Hepatocyte (in vitro differentiated cells): Measurements from ENCODE around the gene GFOD1. TPM values are rescaled to one million over a fixed set of nuclear protein-coding genes. Genes with fewer than 3 reads are reported as not detected.
A peak's percentile ranks its signal among the peaks of the same experiment; 100 is the strongest.

Experiments used
- DNase-seq: peaks from one replicate; pipeline ENCODE4 v3.0.0-alpha.2; 2016; ENCODE audit warnings: low spot score
- H2AFZ ChIP-seq: fragments of 200-600 bp; sonication (generic); 2 replicates; pipeline ENCODE4 v1.6.0; 2016; ENCODE audit warnings: antibody characterized with exemption, mild to moderate bottlenecking
- H3K27ac ChIP-seq: fragments of 200-600 bp; sonication (generic); 2 replicates; pipeline ENCODE4 v1.5.1; 2016; ENCODE audit warnings: mild to moderate bottlenecking
- H3K27me3 ChIP-seq: fragments of 200-600 bp; sonication (generic); 2 replicates; pipeline ENCODE4 v1.6.1; 2016
- H3K36me3 ChIP-seq: fragments of 200-600 bp; sonication (generic); replicated peaks from 2 replicates; pipeline ENCODE4 v1.5.1; 2016; ENCODE audit warnings: low read depth; ENCODE audit not compliant: insufficient read depth
- H3K4me1 ChIP-seq: fragments of 200-600 bp; sonication (generic); 2 replicates; pipeline ENCODE4 v1.5.1; 2016; ENCODE audit warnings: mild to moderate bottlenecking, moderate library complexity; ENCODE audit not compliant: insufficient read depth
- H3K4me2 ChIP-seq: fragments of 200-600 bp; sonication (generic); 2 replicates; pipeline ENCODE4 v1.6.0; 2016
- H3K4me3 ChIP-seq: fragments of 200-600 bp; sonication (generic); 2 replicates; pipeline ENCODE4 v1.5.1; 2016; ENCODE audit warnings: mild to moderate bottlenecking
- H3K79me2 ChIP-seq: fragments of 200-600 bp; sonication (generic); 2 replicates; pipeline ENCODE4 v1.6.0; 2017; ENCODE audit warnings: mild to moderate bottlenecking
- H3K9me2 ChIP-seq: fragments of 200-600 bp; sonication (generic); replicated peaks from 2 replicates; pipeline ENCODE4 v1.6.0; 2017; ENCODE audit warnings: mild to moderate bottlenecking; ENCODE audit not compliant: insufficient read depth
- H3K9me3 ChIP-seq: fragments of 200-600 bp; sonication (generic); 2 replicates; pipeline ENCODE4 v1.5.1; 2016; ENCODE audit warnings: low read depth, mild to moderate bottlenecking
- H4K20me1 ChIP-seq: fragments of 200-600 bp; sonication (generic); 2 replicates; pipeline ENCODE4 v1.6.0; 2016; ENCODE audit warnings: mild to moderate bottlenecking; ENCODE audit not compliant: insufficient read depth, poor library complexity, severe bottlenecking
- CTCF ChIP-seq: fragments of 200-600 bp; sonication (generic); IDR thresholded peaks from 2 replicates; pipeline ENCODE4 v1.5.1; 2016; ENCODE audit warnings: antibody characterized with exemption, mild to moderate bottlenecking; ENCODE audit not compliant: poor library complexity
- EZH2 ChIP-seq: fragments of 200-600 bp; sonication (generic); IDR thresholded peaks from 2 replicates; pipeline ENCODE4 v1.6.1; 2016; ENCODE audit warnings: antibody characterized with exemption, mild to moderate bottlenecking, borderline replicate concordance
- EZH2phosphoT487 ChIP-seq: fragments of 200-600 bp; sonication (generic); IDR thresholded peaks from one replicate; pipeline ENCODE4 v1.6.1; 2018; ENCODE audit warnings: antibody characterized with exemption, mild to moderate bottlenecking, low read depth, moderate library complexity; ENCODE audit not compliant: unreplicated experiment, severe bottlenecking
- WGBS: methylation state at CpG from one replicate; pipeline ENCODE4 v1.1.6; 2016; ENCODE audit warnings: low lambda C conversion rate; ENCODE audit errors: missing lambda C conversion rate; 5-methylcytosine and 5-hydroxymethylcytosine counted together
- polyA plus RNA-seq: library from polyadenylated mRNA; unstranded; fragments of >200 nt; fragmentation: Nextera tagmentation; extraction: Ambion mirVana; gene quantifications from 2 replicates; pipeline ENCODE4 v1.2.1, GENCODE V29; 2016
- total RNA-seq: library from RNA; depleted of rRNA; stranded (reverse); fragments of >200 nt; gene quantifications from 2 replicates; pipeline ENCODE4 v1.2.3, GENCODE V29; 2014

GFOD1 gene
- total and polyA plus RNA-seq, 2 experiments from 2014 or later = 2.8 to 3.5 TPM

DNA sequence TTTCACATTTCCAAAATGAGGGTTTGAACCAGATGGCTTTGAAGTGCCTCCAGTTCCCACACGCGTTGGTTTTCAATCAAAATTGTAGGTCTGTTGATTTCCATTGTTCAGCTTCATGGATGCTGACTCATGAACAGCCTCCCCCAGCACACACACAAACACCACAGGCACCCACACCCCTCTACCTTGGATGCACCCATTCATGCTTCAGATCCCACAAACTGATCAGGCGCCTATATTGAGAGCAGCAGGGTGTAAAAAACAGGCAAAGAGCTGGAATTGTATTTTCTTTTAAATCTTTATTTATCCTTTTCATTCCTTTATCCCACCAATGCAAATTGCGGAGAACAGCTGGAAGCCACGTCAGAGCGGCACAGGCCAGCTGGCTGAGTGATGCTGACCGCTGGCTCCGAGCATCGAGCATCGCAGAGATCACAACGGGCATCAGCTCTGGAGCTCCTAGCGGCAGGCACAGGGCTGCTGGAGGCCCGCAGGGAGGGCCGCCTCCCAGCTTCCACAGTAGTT, 129.8 kb downstream of the GFOD1 start:
- no peak overlapping the region for H3K27ac ChIP-seq
- 91% methylated on average over 14 of the region's 14 CpGs for WGBS
- H3K4me1 ChIP-seq = peaks cover 6% of the 10 kb centered on the region
- no peaks in the 10 kb centered on the region for H3K9me3 ChIP-seq
- H2AFZ ChIP-seq = no peak overlapping the region
- TF ChIP-seq EZH2 (no peak), CTCF (no peak), EZH2phosphoT487 (no peak)
- H3K4me2 ChIP-seq = no peak overlapping the region
- no peaks in the 10 kb centered on the region for H3K36me3 ChIP-seq
- no peak for DNase-seq
- H3K27me3 ChIP-seq = no peaks in the 10 kb centered on the region
- H4K20me1 ChIP-seq = no peaks in the 10 kb centered on the region
- no peak overlapping the region for H3K4me3 ChIP-seq
- no peaks in the 10 kb centered on the region for H3K9me2 ChIP-seq
- no peaks in the 10 kb centered on the region for H3K79me2 ChIP-seq

- H2AFZ ChIP-seq = no peak overlapping the region
- no peak overlapping the region for H3K27ac ChIP-seq
- H3K4me2 ChIP-seq = no peak overlapping the region
- no peaks in the 10 kb centered on the region for H3K9me2 ChIP-seq
- TF ChIP-seq EZH2phosphoT487 (no peak), CTCF (no peak), EZH2 (no peak)
- H3K4me1 ChIP-seq = peaks cover 6% of the 10 kb centered on the region
- 94% methylated on average over 6 of the region's 6 CpGs for WGBS
- H3K36me3 ChIP-seq = no peaks in the 10 kb centered on the region
- no peaks in the 10 kb centered on the region for H4K20me1 ChIP-seq
- no peaks in the 10 kb centered on the region for H3K9me3 ChIP-seq
- H3K4me3 ChIP-seq = no peak overlapping the region
- H3K27me3 ChIP-seq = no peaks in the 10 kb centered on the region
- no peak for DNase-seq
- H3K79me2 ChIP-seq = no peaks in the 10 kb centered on the region
Measured at GRCh38 chr6:13355999-13356785, 131.2 kb downstream of the GFOD1 start.

DNA sequence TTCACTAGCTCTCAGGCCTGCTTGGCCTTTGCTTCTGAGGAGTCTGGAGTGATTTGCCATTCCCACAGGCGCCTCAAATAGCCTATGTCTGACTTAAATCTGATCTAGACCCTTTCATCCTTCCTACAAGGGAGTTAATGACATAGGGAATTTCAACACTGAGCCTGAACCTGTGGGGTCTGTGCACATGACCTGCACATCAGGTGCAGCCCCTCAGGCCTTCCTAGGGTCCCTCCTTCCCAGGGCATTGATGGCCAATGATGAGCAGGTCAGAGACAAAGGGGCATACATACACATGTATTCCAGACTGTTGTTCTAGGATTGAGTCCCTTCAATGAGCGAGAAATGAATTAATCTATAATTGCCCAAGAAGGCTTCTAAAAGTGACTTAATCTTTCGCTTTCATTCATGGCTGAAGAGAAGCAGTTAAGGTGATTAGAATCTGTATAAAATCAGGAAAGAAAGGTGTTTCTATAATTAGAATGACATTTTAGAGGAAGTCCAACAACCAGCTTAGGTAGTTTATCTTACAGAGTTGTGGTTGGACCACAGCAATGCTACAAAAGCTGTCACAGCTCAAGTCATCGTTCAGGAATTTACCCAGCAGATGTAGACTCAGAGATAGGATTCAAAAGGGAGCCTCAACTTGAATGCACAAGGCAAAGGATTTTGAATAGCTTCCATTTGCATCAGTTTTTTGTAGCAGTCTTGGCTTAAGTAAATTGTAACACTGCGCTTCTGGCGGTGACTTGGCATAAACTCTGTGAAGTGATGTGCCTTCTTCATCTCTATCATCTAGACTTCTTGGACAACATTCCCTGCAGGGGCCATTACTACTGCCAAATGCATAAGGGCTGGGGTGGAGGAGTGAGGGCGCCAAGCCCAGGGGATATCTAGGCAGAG, 132.1 kb downstream of the GFOD1 start:
- peak overlapping the region; percentile 48 for H3K27ac ChIP-seq
- H3K79me2 ChIP-seq = no peaks in the 10 kb centered on the region
- no peaks in the 10 kb centered on the region for H3K9me3 ChIP-seq
- TF ChIP-seq EZH2 = no peak
- no peak for TF ChIP-seq CTCF
- TF ChIP-seq EZH2phosphoT487 = no peak
- H3K4me2 ChIP-seq = no peak overlapping the region
- peak; percentile 54 for DNase-seq
- H3K9me2 ChIP-seq = no peaks in the 10 kb centered on the region
- no peak overlapping the region for H3K4me3 ChIP-seq
- H2AFZ ChIP-seq = no peak overlapping the region
- H4K20me1 ChIP-seq = no peaks in the 10 kb centered on the region
- peaks cover 6% of the 10 kb centered on the region for H3K4me1 ChIP-seq
- H3K27me3 ChIP-seq = no peaks in the 10 kb centered on the region
- H3K36me3 ChIP-seq = no peaks in the 10 kb centered on the region
- 68% methylated on average over 7 of the region's 7 CpGs for WGBS
